ENCODE data around the gene GALNT13.

GALNT13 gene

DNA sequence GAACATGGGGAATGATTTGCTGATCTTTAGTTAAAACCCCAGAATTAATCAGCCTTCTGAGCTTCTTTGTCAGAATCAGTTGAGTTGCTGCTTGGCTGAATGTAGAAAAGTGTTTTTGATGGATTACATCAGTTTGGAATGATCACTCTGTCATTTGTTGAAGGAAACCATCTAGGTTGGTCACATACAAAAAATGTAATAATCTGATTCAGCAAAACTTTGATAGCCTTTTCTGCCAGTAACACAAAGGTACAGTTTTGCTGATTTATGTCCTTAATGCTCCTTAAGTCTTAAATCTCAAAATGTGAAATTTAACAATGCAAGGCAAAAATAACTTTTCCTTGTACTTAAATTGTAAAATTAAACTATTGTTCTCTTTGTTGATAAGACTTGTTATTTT lies 74.3 kb downstream of the GALNT13 start:
- DNase-seq = no peak

DNA sequence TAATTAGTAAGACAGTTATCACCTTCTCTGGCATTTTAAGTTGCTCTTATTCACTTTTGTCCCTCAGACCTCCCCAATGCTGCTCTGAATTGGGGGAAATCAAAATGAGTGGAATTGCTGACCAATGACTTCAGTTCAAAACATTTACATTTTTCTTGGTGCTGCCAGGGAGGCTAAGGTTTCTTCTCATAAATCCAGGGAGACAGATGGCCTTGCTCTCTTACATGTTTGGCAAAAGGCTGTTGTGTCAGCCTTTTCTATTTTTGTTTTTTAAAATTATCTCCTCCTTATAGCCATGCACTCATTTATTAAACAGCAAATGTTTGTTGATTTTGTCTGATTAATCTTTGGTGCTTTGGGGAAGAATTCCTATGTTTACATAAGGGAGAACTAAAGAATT lies 82.0 kb downstream of the GALNT13 start:
- DNase-seq = no peak

DNA sequence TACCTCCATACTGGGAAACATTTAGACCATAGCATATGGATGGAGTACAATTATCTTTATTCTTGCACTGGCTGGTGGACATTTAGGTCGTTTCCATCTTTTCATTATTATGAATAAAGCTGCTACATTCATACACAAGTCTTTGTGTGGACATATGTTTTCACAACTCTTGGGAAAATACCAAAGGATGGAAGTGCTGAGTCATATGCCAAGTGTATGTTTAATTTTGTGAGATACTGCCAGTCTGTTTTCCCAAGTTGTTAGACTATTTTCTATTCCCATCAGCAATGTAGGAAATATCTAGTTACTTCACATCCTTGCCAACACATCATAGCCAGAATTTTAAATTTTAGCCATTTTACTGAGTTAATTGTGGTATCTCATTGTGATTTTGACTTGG lies 91.5 kb downstream of the GALNT13 start:
- DNase-seq = no peak

DNA sequence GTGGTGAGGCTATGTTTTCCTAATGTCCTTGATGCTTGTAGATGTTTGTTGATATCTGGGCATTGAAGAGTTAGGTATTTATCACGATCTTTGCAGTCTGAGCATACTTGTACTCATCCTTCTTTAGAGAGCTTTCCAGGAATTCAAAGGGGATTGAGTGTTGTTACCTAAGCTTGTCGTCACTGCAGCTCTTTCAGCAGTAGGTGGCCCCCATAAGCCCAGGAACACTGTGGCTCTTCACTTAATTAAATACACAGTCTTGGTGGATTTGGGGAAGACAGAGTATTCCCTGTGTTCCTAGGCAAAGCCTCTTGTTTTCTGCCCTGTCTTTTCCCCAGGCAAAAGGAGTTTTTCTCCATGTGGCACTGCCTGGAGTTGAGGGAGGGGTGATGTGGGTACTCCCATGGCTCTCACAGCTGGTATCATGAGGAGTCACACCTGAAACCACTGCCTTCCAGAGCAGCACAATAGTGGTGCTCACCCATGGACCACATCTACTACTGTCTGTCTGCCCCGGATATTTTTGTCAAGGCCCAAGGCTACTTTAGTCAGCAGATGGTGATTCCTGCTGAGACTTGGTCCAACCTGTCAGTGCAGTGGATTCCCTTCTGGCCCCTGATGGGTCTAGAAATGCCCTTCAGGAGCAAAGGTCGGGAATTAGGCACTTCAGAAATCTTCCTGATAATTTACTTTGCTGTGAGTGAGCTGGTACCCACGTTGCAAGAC lies 95.7 kb downstream of the GALNT13 start:
- peak; percentile 52 for DNase-seq

DNA sequence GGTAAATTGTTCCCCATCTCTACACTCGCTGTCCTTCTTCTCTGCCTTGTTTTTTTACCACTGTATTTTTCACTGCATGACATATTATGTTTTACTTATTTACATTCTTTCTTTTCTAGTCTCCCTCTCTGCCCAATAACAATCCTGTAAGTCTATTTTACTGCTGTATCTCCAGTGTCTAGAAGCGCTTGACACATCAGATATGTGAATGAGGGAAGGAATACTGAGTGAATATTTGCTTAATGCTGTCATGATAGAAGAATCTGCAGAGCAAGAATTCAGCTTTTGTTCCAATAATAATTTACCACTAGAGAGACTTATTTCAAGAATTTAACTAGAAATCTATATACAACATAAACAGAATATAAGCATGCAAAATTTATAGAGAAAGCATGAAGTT lies 99.5 kb downstream of the GALNT13 start:
- no peak for DNase-seq

DNA sequence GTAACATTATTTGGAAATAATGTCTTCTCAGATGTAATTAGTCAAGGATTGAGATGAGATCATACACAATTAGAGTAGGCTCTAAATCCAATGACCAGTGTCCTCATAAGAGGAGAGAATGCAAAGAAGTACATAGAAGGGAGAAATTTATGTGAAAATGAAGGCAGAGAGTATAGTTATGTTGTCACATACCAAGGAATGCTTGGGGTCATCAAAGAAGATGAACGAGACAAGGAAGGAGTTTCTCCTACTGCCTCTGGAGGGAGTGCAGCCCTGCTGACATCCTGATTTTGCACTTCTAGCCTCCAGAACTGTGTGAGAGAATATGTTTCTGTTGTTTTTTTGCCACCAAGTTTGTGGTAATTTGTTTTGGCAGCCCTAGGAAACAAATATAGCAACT lies 100.1 kb downstream of the GALNT13 start:
- no peak for DNase-seq

DNA sequence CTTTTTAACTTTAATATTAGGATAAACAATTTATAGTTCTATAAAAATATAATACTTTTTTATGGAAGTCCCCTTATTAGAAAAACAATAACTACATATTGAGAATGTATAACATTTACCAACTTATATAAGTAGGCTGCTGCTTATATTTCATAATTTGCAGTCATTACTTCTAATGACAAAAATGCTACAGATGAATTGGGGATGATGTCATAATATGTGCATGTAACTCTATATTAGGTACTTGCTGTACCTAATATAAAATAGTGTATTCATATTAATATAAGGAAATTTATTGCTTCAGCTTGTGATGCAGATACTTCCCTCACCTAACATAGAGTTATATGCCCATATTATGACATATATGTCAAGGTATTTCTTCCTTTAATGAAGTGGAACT lies 100.7 kb downstream of the GALNT13 start:
- DNase-seq = no peak

DNA sequence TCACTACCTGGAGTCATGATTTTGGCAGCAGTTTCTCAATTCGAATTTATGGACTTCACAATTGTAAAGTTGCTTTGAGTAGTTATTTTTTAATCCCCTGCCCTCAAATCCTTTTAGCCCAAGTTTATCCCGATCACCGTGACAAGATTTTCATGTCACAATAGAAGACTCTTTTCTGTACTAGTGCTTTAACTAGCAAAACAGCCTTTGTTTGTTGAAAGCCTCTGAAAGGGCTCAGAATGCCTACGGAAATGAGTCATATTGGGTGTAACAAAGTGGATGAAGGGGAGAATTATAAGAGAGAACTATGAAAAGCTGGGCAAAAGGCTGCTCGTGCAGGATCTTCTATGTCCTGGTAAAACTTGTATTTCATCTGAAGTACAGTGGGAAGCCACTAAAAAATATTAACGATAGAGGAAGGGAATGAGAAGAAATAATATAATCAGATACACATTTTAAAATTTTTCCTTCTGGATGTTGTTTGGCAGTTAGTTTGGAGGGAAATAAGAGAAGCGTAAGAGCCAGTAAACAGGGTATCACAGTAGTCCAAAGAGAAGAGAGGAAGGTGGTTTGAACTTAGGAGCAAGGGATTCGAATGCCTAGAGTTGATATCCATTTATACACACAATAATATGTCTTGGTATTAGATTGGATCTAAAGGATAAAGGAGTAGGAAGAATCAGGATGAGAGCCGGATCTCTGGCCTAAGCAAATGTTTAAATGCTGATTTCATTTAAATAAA lies 114.9 kb downstream of the GALNT13 start:
- DNase-seq = no peak

DNA sequence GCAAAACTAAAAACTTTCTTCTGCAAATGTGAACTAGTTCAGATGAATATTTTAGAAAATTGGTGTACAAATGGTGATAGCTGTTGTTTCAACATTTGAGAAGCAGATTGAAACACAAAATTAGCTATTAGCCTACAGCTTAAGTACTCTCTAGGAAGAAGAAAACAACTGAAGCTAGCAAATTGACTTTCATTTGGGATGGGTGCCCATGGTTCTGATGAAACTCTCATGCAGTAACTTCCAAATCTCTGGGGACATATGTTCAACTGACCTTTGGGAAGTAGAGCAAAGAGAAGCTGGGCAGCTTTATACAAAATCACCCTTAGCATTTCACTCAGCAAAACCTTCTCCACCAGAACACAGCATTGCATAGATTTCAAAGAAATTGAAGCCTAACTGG lies 119.0 kb downstream of the GALNT13 start:
- no peak for DNase-seq

DNA sequence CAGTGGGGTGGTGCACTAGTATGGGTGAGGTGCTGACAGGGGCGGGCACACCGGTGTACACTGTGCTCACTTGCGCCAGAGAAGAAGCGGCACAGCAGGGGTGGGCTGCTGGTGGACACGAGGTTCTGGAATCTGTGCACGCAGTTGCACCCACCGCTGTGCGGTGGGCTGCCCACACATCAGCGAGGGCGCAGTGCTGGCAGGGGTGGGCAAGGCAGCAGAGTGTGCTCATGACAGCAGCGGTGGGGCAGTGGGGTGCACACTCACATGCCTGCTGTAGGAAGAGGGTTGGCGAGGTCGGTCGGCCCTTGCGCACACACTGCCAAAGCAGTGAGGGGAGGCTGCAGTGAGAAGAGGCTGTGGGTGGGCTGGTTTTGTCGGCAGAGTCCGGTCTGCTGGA lies 141.8 kb downstream of the GALNT13 start:
- no peak for DNase-seq

DNA sequence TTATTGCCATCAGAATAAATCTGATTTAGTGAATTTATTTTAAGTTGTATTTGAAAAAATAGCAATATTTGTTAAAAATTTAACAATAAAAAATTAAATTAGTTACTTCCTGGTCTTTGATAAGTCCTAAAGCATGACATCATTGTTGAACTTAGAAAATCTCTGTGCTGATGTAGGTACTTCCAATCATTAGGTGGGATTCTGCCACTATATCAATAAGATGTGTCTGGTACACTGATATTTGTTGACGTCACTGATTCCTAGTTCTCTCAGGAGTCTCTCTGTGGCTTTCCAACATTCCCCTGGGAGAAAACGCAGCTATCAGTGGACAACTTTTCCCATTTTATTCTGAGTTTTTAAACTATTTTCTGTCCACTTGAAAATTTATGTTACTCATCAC lies 143.5 kb downstream of the GALNT13 start:
- DNase-seq = no peak

DNA sequence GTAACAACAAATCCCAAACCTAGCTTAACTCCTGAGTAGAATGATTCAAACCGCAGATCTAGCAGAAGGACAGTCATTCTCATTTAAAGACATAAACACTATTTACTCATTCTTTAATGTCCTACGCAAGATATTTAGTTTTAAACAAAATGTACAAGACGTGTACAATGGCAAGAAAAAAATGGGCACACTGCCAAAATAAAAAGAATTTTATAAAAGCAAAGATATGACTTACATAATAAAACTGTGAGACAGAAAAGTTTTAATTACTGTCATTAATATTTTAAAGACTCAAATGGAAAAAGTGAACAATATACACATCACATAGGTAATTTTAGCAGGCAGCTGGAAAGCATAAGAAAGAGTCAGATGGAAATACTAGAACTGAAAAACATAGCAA lies 157.8 kb downstream of the GALNT13 start:
- no peak for DNase-seq

DNA sequence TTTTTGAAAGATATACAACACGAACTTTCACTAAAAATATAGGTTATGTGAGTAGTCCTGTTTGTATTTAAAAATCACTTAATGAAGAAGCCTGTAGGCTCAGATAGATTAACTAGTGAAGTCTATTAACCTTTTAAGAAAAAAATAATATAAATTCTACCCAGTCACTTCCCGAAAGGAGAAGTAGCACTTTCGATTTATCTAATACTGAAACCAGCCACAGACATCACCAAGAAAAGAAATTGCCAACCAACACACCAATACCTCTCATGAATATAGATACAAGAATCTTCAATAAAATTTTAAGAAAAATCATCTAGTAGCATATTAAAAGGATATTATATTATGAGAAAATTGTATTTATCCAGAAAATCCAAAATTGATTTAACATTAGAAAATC lies 160.5 kb downstream of the GALNT13 start:
- DNase-seq = no peak

DNA sequence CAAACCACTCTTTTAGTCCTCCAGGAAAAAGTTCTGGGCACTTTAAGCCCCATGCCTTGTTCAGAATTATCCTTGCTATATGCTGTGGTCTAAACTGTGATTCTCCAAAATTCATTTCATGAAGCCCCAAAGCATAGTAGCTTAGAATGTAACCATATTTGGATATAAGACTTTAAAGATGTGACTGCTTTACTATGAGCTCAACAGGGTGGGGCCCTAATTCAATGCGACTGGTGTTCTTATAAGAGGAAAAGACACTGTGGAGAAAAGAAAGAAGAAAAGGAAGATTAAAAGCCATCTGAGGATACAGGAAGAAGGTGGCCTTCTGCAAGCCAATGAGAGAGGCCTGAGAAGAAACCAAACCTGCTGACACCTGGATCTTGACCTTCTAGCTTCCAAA lies 174.8 kb downstream of the GALNT13 start:
- no peak for DNase-seq

DNA sequence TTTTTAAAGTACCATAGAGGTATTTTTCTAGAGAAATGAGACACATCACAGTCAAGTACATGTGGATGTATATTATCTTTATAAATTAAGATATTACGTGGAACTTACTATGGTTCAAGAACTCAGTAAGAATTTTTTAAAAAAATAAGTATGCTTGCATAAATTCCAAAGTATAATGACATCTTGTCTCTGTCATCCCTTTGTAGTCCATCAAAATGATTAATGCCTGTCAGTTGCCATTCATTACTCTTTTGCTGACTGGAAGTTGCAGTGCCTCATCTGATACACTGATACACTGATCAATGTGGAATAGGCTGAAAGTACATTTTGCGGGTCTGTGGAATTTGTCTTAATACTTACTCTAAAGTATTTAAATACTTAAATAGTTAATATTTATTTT lies 177.2 kb downstream of the GALNT13 start:
- no peak for DNase-seq

DNA sequence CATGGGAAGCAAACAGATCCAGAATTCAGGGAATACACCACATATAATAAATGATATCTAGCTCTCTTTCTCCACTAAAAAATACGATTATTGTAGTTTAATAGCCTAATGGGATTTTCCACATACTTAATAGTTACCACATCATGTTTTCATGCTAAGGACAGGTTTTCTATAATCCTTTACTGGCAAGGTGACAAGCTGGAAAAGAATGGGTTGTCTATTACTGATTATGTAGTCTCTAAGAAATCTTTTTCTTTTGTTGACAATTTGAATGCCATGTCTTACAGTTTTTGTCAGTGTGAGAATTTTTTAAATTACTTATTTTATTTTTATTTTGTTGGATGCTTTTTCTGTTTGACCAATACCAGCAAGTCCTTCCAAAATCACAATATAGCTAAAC lies 177.8 kb downstream of the GALNT13 start:
- DNase-seq = no peak

DNA sequence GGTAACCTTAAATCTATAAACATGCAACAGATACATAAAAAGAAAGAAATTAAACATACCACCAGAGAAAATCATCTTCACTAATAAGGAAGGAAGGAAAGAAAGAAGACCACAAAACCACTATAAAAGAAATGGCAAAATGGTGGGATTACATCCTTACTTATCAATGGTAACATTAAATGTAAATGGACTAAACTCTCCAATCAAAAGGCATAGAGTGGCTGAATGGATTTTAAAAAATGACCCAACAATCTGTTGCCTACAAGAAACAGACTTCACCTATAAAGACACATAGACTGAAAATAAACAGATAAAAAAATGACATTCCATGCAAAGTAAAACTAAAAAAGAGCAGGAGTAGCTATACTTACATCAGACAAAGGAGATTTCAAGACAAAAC lies 195.4 kb downstream of the GALNT13 start:
- DNase-seq = no peak

DNA sequence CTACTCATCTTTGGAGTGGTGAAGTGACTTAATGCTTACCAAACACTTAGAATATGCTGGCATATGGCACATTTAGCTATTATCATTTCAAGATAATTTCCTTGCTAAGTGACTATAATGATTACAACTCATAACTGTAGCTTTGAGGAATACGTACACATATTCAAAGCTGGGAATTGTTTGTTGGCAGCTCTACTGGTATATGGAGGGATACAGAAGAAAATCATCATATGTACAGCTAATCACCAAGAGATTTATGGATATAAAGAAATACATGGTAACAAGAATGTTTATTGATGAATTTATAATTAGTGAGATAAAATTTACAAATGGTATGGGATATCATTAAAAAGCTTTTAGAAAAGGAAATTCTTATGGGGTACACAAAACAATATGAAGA lies 207.2 kb downstream of the GALNT13 start:
- DNase-seq = no peak

DNA sequence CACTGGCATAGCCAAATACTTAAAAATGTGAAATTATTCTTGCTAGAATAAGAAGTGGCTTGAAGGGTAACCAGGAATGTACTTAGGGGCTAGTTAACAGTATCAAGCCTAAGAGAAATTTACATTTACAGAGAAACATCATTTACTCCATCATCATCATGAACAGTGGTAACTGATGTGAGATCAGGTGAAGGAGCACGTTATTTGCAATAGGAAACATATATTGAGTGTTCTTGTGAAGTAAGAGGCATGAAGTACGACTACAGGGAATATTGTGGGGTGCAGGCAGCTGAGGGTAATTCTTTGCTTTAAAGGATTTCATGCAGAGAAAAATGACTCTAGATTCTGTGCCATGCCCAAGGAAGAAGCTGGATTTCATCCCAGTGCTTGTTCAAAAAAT lies 220.8 kb downstream of the GALNT13 start:
- no peak for DNase-seq

DNA sequence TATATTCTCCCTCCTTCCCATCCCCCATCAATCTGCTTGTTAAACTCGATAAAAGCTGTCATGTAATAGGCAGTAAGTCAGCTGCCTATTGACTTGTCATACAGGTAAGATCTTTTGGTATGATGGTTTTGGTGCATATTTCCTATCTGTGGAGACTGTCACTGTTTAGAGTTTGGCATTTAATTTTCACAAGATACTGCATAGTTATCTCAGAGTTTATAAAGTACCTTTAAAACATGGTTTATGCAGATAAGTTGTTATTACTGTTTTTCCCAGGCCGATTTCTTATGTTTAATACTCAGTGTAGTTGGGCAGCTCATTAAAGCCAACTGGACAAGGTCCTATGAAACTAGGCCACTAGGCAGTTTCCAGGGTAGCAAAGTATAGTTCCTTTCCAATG lies 222.1 kb downstream of the GALNT13 start:
- no peak for DNase-seq

DNA sequence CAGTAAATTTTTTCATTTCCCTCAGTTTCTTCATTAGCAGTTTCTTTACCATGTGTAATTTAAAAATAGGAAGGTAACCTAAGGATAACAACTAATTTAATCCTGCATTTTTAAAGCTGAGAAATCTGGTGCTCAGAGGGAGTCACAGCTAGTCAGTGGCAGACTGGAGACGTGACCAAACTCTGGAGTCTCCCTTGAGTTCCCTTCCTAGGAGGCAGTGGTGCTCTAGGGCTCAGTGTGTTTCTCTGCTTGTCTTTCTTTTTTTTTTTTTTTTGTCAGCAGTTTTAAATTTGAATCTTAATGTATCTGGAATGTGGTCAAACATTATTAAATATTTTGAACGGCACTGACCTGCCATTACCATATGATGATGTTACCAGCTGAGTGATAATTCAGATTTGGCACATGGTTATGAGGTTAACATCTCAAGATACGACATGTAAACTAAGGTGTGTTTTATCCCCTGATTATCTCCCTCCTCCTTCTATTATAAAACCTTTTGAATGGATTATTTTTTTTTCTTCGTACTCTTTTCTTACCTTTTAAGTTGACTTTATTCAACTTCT lies 226.2 kb downstream of the GALNT13 start:
- DNase-seq = no peak

DNA sequence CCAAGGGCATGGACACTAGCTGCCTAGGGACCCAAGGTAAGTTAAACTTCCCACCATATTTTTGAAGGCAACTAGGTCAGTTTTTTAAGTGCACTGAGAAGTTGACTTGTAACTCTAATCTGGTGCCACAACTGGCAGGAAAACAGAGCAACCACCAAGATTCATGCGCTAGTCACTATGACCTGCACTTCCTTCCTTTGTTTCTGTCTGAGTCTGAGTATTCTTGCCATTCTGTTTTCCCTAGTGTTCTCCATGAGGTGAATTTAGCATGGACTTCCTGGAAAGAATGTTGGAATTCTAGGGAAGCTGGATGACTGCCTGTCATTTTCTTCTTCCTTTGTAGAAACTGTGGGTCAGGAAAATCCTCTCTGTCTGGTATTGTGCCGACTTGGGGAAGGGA lies 249.0 kb downstream of the GALNT13 start:
- DNase-seq = no peak

DNA sequence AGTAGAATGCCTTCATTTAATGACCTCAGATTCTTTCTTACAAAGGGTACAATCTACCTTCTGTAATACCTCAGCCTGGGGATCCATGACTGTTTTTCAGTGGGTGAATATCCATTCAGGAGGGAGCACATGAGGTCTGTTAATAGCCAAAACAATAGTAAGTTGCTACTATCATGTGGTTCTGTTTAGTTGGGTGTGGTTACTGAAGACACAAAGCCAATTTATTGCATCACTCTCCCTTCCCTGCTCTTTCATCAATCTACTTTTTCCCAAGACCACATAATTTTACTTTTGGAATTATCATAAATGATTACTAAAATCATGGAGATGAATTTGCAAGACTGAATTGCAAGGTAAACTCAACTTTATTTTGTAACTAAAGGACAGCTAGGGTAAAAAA lies 254.2 kb downstream of the GALNT13 start:
- no peak for DNase-seq

DNA sequence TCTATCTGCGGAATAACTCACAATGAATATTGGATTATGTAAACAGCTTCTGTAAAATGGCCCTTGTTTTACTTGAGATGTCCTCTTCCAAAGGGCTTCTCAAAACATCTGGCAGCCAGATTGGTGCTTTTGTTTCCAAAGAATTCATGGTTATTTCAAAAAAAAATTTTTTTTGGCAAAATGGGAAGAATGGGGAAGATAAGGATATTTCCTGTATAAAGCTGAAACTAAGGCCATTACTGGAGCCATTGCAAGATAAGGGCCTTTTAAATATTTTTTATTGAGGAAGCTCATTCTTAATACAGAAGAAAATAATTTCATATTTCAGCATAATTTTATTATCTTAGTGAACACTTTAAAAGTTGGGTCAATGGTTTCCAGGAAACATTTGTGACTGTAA lies 259.1 kb downstream of the GALNT13 start:
- DNase-seq = no peak

DNA sequence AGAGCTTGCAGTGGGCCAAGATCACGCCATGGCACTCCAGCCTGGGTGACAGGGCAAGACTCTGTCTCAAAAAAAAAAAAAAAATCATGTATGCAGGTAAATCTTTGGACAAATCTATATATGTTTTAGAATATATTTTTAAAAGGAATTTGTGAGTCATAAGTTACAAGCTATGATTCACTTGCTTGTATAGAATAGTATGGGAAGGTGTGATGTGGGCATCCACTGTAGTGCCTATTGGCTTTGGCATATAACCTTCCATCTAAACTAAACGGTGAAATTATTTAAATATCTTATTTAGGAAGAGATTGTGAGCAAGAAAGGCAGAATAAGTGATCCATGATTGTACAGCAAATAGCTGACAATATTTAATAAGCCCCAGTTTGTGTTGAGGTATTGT lies 261.1 kb downstream of the GALNT13 start:
- no peak for DNase-seq
